Jurkat, Clone E6-1 (cell line): ENCODE results near the gene CNTNAP2.

ENCODE experiments used
- DNase-seq: peaks from one replicate; pipeline ENCODE4 v3.0.0-alpha.2; 2011; ENCODE audit warnings: low read depth, low spot score
- H3K4me3 ChIP-seq: 2 replicates; pipeline ENCODE4 v1.5.1; 2011; ENCODE audit warnings: mild to moderate bottlenecking, low read length, control low read depth, moderate library complexity

Gene CNTNAP2

GRCh38 chr7:146393346-146393745, 276.7 kb downstream of the CNTNAP2 start:
- H3K4me3 ChIP-seq: no peak overlapping the region
- DNase-seq: no peak

GRCh38 chr7:146397141-146397540, 280.5 kb downstream of the CNTNAP2 start:
- DNase-seq: no peak
- H3K4me3 ChIP-seq: no peak overlapping the region

- no peak overlapping the region for H3K4me3 ChIP-seq
- DNase-seq: no peak
Measured at GRCh38 chr7:146401939-146402338, 285.3 kb downstream of the CNTNAP2 start.

GRCh38 chr7:146405737-146406136, 289.1 kb downstream of the CNTNAP2 start:
- no peak overlapping the region for H3K4me3 ChIP-seq
- no peak for DNase-seq

GRCh38 chr7:146411975-146412374, 295.4 kb downstream of the CNTNAP2 start:
- H3K4me3 ChIP-seq: no peak overlapping the region

GRCh38 chr7:146412781-146413180, 296.2 kb downstream of the CNTNAP2 start:
- H3K4me3 ChIP-seq: no peak overlapping the region
- no peak for DNase-seq

More at GRCh38 chr7:146411975-146412374, 295.4 kb downstream of the CNTNAP2 start:
- DNase-seq: no peak

GRCh38 chr7:146414373-146414772, 297.8 kb downstream of the CNTNAP2 start:
- no peak overlapping the region for H3K4me3 ChIP-seq
- no peak for DNase-seq

GRCh38 chr7:146414937-146415336, 298.3 kb downstream of the CNTNAP2 start:
- DNase-seq: no peak
- H3K4me3 ChIP-seq: no peak overlapping the region

GRCh38 chr7:146417176-146417575, 300.6 kb downstream of the CNTNAP2 start:
- no peak overlapping the region for H3K4me3 ChIP-seq

GRCh38 chr7:146423446-146423845, 306.8 kb downstream of the CNTNAP2 start:
- DNase-seq: no peak

More at GRCh38 chr7:146417176-146417575, 300.6 kb downstream of the CNTNAP2 start:
- DNase-seq: no peak

GRCh38 chr7:146424084-146424483, 307.5 kb downstream of the CNTNAP2 start:
- DNase-seq: no peak
- H3K4me3 ChIP-seq: no peak overlapping the region

More at GRCh38 chr7:146423446-146423845, 306.8 kb downstream of the CNTNAP2 start:
- H3K4me3 ChIP-seq: no peak overlapping the region

GRCh38 chr7:146433501-146433900, 316.9 kb downstream of the CNTNAP2 start:
- no peak for DNase-seq
- H3K4me3 ChIP-seq: no peak overlapping the region

GRCh38 chr7:146443102-146443501, 326.5 kb downstream of the CNTNAP2 start:
- DNase-seq: no peak
- H3K4me3 ChIP-seq: no peak overlapping the region

- H3K4me3 ChIP-seq: no peak overlapping the region
- no peak for DNase-seq
Measured at GRCh38 chr7:146449625-146450024, 333.0 kb downstream of the CNTNAP2 start.

GRCh38 chr7:146455091-146455655, 338.6 kb downstream of the CNTNAP2 start:
- no peak for DNase-seq
- H3K4me3 ChIP-seq: no peak overlapping the region

GRCh38 chr7:146479040-146479439, 362.4 kb downstream of the CNTNAP2 start:
- no peak overlapping the region for H3K4me3 ChIP-seq
- DNase-seq: no peak

GRCh38 chr7:146486519-146486918, 369.9 kb downstream of the CNTNAP2 start:
- no peak overlapping the region for H3K4me3 ChIP-seq
- DNase-seq: no peak

- H3K4me3 ChIP-seq: no peak overlapping the region
- DNase-seq: no peak
Measured at GRCh38 chr7:146492017-146492416, 375.4 kb downstream of the CNTNAP2 start.

GRCh38 chr7:146494952-146495596, 378.5 kb downstream of the CNTNAP2 start:
- no peak overlapping the region for H3K4me3 ChIP-seq
- DNase-seq: no peak

GRCh38 chr7:146496657-146497056, 380.1 kb downstream of the CNTNAP2 start:
- H3K4me3 ChIP-seq: no peak overlapping the region

GRCh38 chr7:146499970-146500369, 383.4 kb downstream of the CNTNAP2 start:
- no peak overlapping the region for H3K4me3 ChIP-seq
- no peak for DNase-seq

More at GRCh38 chr7:146496657-146497056, 380.1 kb downstream of the CNTNAP2 start:
- DNase-seq: no peak
